Posterior cingulate gyrus (tissue), 11 donors: ENCODE results near the gene CES4A.
"Not testable (repeated sequence)": the region's sequence is repeated elsewhere in the genome, so short reads cannot be mapped to it uniquely, and the experiment has no call there.

Experiments
- DNase-seq, 10 donors: peaks; one replicate each; pipeline versions ENCODE4 v3.0.0 to v3.0.0-alpha.2; 2020 to 2021; ENCODE audit warnings: mixed read lengths in 3 of 10
- intact Hi-C: fragments of 100-400 bp; cut with DNase I; formaldehyde crosslinking; loops from one replicate; pipeline ENCODE4 v1.15.1; 2023

Gene CES4A

DNA sequence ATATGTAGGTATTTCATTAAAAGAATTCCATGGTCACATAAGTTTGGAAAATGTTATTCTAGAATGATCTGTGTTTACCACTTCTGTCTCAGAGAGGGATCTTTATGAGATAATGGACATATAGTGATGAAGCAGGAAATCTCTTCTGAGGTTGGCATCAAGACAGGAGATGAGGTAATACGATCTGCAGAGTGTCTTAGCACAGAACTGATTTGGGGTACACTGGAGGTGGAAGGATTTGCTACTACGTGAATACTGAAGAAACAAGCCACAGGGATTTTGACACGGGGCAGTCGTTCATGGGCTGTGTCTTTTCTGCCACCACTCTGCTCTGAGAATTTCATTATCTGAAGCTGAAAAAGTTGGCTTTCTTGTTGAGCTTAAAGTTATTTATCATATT lies 46.1 kb downstream of the CES4A start:
- no peak for DNase-seq
- intact Hi-C loops, result no loop called here

DNA sequence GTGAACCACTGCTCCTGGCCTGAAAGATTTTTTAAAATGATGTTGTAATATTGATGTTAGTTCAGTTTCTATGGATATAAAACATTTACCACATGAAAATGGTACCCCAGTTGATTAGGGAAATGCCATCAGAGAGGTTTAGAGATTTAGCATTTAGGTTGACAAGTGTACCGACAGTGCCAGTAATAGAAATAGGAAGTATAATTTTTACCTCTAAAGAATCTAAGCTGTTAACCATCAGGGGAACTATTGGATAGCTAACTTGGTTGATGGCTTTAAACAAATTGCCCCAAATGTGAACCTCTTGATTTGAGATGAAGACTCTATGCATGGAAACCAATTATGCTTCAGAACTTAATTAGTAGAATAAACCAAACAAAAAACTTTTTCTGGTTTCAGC lies 47.0 kb downstream of the CES4A start:
- no peak for DNase-seq
- intact Hi-C loops, result no loop called here

DNA sequence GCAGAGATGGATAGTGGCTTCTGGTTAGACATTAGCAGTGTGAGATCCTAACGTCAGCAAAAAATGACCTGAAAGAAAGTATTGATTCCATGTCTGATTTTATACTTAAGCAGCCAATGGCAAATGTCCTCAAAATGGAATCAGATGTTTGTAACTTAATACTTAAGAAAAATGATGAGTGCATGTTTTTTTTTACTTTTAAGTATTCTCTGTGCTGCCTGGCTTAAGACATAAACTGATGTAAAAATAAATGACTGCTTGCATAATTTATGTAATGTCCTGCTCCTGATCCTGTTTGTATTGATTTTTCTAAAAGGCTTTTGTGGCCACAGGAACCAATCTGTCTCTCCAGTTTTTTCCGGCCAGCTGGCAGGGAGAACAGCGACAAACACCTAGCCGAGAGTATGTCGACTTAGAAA lies 47.9 kb downstream of the CES4A start:
- no peak for DNase-seq
- intact Hi-C loops, result no loop called here

DNA sequence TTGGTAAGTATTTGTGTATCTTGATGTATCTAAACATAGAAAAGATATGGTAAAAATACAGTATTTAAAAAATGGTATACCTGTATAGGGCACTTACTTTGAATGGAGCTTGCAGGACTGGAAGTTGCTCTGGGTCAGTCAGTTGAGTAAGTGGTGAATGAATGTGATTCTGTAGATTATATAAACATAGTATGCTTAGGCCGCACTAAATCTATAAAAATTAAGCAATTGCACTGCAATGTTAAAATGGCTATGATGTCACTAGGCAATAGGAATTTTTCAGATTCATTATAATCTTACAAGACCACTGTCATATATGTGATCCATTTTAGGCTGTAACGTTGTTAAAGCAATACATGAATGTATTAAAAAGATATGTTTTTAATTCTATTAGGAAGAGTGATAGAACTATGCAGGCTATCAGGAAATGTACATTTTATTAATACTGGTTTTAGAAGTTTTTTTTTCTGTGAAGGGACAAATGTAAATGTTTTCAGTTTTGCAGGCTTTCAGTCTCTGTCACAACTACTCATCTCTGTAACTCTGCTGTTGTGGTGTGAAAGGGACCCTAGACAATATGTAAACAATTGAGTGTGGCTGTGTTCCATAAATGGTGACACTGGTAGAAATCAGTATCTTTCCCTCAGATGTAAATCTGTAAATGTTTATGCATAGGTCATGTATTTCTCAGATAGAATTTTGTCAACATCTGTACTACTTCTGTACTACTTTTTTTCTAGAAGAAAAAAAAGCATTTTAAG lies 51.1 kb downstream of the CES4A start:
- intact Hi-C loops, result no loop called here
- no peak for DNase-seq

DNA sequence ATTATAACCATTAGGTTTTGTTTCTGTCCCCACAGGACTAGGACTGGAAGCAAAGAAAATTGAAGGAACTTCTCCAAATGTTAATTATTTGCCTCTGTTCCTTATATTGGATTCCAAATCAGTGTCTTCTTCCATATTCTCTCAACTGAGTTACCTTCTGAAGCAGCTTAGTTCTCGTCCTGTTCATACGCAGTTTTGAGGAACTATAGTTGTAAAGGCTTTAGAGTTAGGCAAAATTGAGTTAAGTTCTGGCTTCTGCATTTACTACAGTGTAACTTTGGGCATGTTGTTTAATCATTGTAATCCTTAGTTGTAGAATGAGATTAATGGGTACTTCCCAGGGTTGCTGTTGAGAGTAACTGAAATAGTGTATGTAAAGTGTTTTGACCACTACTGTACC lies 51.8 kb downstream of the CES4A start:
- no peak for DNase-seq
- intact Hi-C loops, result no loop called here

DNA sequence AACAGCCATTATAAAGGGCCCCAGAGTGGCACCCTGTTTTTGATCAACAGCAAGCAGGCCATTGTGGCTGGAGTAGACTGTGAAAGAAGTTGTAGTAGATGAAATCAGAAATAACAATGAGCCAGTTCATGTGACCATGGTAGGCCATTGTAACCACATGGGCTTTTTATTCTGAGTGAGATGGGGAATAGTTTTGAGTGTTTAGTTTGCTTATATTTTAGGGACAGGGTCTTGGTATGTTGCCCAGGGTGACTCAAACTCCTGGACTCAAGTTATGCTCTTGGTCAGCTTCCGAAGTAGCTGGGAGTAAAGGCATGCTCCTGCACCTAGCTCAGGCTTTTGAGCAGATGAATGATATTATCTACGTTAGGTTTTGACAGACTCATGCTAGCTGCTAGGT lies 52.5 kb downstream of the CES4A start:
- no peak for DNase-seq
- intact Hi-C loops, result no loop called here

DNA sequence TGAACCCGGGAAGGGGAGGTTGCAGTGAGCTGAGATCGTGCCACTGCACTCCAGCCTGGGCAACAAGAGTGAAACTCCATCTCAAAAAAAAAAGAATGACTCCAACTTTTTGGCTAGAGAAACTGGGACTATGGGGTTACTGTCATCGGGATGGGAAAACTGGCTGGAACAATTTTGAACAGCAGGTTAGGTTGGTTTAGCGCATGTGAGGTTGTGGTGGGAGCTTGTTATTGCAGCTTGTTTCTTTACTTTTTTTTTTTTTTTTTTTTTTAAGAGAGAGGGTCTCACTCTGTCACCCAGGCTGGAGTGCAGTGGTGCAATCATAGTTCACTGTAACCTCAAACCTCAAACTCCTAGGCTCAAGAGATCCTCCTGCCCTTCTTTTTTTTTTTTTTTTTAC lies 53.1 kb downstream of the CES4A start:
- intact Hi-C loops, DNase-seq: not testable (repeated sequence)

DNA sequence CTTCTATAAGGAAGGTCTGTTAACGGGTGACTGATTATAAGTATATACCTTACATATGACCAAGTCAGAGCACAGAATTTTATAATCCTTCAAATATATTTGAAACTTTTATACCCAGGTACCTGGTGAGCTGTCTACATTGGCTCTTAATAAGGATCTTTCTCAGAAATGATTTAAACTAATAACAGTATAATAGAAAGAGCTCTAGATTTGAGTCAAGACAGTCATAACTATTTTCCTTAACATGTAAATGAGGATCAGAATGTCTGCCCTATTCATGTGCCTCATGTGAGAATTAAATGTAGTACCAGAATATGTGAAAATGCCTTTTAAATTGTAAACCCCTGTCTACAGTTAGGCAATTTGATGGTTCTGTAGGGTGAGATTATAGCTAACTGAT lies 55.0 kb downstream of the CES4A start:
- DNase-seq, result no peak
- intact Hi-C loops, result no loop called here

DNA sequence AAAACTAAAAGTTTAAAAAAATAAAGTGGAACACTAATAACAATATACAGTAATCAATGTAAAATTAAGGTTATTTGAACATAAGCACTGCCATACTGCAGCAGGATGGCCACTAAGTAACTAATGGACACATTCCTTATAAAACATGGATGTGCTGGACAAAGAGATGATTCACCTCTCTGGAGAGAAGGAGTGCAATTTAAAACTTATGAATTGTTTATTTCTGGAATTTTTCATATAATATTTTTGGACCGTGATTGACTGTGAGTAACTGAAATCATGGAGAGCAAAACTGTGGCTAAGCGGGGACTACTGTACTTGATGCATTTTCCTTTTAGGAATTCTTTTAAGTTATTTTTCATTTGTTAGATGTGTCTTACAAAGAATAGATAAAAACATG lies 62.4 kb downstream of the CES4A start:
- no peak for DNase-seq
- intact Hi-C loops, result no loop called here

DNA sequence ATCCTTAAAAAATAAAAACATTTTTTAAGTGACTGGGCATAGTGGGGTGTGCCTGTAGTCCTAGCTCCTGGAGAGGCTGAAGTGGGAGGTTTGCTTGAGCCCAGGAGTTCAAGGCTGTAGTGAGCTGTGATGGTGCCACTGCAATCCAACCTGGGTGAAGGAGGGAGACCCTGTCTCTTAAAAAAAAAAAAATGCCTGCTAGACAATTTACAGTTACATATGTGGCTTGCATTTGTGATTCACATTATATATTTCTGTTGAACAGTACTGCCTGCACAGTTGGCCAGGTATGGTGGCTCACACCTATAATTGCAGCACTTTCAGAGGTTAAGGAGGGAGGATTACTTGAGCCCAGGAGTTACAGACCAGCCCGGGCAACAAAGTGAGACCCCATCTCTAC lies 64.0 kb downstream of the CES4A start:
- intact Hi-C loops, result no loop called here
- DNase-seq, result no peak

DNA sequence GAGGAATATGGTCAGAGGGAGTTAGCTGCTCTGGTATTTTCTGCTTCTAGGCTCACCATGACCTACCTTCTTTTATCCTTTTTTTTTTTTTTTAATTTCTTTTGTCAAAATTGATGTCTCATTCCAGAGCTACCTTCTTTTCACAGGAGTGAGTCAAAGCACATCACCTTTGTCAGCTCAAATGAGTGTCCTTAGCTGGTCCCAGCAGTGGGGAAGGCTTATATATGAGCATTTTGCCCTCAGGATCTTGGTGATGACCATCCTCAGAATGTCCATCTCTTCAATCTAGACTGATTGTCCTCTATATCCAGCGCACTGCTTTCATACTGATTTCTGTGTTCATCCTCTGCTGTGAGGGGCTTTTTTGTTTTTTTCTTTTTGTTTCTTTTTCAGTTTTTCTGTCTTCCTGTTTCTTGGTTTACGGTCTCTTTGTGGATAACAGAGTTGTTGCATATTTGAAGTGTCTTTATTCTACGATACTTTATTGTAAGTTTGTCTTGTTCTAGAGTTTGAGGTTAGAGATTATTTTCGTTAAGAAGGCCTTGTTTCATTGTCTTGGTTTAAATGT lies 65.5 kb downstream of the CES4A start:
- intact Hi-C loops, result no loop called here
- no peak for DNase-seq

DNA sequence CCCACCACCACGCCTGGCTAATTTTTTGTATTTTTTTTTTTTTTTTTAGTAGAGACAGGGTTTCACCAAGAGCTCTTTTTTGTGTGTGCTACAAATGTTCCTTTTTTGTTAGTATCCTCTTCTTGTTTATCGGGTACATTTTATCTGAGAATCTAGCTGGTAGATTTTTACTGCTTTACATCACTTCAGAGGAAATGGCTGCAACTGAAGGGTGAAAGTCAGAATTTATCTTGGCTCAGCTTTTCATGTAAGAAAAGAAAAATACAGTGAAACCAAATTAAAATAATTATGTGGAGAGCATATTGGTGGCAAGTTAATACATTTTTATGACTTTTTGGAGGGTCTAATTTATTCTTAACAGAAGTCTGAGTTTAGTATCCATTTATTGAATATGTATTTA lies 66.5 kb downstream of the CES4A start:
- DNase-seq, result no peak
- intact Hi-C loops, result no loop called here

DNA sequence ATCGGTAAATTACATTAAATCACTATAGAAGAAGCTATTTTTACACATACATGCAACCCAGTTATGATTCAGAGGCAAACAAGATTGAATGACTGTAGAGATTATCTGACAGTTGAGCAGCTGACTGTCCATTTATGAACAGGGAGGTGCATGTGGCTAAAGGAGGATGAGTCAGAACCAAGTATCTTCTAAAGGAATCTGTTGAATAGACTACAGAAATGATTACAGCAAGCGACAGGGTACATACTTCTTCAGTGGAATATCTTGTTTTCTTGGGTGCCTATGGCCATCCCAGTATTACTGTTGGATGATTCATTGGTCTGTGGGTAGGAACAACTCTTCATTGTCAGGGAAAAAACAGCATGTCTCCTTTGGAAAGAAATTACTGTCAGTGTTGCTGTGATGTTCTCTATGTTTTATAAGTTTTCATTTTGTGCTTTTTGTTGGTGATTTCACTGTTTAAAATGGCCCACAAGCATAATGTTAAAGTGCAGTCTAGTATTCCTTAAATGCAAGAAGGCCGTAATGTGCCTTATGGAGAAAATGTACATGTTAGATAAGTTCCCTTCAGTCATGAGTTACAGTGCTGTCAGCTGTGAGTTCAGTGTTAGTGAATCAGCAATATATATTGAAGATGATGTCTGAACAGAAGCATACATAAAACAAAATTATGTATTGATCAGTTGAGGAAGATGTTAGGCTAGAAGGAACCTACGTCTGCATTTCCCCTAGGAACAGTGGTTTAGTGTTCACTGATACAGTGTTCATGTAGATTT lies 67.5 kb downstream of the CES4A start:
- intact Hi-C loops, result no loop called here
- DNase-seq, result no peak
